OCI-M2 (cell line): ENCODE results near the gene ANO1.

Experiments
- DNase-seq: peaks from one replicate; lab custom pipeline; 2025; ENCODE audit not compliant: unreplicated experiment; lab: John Stamatoyannopoulos, UW

ANO1 gene

DNA sequence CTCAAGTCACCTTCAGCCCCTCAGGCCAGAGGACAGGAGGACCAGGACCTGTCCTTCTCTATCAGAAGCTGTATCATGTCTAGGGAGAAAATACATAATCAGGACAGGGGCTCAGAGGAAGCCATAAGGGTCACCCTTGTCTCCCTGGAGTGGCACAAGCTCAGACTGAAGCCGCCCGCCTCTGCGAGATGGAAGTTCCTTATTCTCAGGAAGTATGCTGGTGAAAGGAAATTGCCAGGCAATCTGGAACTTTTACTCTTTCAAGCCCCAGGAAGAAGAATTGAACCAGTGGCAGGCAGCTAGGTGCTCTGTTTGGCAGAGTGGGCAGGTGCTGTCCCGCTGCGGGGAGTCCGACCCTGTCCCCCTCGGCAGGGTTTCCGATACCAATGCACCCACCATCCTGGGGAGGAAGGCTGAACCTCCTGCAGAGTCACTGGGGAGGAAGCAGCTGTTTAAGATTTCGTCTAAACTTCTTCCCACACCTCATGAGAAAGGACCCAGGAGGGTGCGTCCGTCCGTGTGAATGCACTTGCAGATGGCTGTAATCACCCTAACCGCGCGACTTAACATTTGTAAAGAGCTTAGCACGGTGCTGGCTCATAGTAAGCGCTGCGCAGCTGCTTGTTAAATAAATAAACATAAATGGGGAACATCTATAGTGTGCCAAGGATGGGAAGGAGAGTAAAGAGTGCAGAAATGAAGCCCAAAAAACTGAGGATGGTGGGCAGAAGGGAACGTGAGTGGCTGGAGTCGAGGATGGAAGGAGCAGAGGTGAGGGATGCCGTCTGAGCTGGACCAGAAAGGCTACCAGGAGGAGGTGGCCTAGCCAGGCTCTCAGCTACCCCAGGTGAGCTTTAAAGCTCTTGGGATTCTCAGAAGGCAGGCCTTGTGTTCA is 5.0 kb upstream of the ANO1 start:
- DNase-seq: no peak

DNA sequence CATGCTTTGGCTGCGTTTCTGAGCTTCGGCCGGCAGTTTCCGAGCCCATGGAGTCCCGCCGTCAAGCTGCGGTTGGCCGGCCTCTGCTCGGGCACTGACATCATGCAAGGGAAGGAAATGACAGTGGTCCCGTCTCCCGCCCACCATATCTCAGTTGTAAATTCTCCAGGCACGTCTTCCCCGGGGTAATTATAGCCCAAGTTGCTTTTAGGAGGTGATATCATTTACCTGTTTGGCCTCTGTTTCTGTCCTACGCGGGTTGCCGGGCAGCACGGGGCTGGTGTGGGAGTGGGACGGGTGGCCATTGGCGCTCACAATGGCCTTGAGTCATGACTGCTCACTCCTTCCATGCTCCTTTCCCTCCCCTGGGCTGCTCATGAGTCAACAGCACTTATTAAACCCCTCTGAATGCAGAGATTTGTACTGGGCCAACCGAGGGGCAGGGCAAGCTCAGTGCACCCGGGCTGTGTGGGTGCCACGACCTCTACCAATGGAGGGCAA is 4.2 kb upstream of the ANO1 start:
- no peak for DNase-seq

DNA sequence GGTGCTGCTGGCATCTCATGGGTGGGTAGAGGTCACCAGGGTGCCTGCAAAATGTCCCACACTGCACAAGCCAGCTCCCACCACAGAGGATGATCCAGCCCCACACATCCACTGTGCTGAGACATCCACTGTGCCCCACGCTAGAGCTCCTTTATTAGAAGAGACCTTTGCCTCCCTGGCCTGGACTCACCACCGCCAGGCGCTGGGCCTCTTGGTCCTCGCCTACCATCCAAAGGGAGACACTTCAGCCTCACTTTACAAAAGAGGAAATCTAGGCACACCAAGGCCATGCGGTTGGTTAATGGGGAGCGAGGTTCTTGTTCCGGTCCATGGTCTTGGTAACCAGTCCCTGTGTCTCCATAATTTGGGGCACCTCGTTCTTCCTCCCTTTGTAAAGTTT is 3.4 kb upstream of the ANO1 start:
- DNase-seq: no peak

DNA sequence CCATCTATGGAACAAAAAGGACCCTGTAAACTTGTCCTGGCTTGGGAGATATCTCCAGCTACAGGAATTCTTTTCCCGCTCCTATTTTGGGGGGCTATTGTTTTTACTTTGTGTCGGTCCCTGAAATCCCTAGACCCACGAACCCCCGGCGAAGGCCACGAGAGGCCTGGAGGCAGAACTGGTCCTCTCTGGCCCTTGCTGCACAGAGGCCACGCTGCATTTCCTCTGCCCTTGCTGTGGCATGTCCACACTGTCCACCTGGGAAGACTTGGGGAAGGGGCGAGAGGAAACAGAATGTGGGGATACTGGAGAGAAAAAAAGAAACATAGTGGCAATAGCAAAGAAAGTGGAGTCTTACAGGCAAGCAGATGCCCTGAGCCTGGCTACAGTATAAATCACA is 2.3 kb upstream of the ANO1 start:
- DNase-seq: no peak

DNA sequence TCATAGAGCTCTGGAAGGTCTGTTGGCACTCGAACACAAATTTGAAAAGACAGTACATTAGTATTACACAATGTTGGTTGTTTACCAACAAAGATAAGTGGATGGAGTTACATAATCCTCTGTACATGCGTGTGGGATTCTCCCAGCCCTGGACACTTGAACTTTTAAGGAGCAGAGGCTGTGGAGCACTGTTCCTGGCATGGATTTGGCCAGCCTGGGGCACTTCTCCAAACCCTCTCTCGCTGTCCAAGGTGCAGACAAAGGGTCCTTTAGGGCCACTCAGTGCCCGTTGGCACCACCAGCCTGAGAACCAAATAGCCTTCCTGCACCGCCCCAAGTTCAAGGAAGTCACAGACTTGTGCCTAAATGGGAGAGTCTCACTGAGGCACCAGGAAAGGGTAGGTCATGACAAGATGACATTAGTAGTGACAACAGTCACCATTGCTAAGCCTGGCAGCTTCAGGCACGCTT is 1.6 kb upstream of the ANO1 start:
- no peak for DNase-seq

DNA sequence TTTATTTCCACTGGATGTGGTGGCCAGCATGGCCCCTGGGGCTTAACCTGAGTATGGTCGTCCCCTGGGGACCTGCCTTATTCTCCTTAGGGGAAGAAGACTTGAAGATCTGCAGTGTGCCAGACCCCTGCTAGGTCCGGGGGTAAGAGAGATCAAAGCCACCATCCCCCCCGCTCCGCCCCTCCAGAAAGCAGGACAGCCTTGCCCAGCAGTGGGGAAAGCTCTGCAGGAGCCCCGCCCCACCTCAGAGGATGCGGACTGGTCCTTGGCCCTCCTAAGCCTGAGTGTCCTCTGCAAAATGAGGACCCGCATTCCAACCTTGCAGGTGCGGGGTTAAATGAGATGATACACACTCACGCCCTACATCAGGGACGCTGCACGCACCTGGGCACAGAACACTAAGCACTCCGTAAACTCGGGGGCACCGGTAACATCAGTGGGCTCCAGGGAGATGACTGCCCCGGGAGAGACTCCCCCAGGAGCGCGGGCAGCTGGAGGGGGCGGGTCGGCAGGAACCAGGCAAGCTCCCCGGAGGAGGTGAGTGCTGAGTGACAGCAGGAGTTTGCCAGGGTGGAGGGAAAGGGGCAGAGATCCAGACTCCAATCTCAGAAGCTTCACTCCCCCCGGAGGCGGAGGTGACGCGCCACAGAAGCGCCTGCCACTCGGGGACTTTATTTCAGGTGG is 564 bp upstream of the ANO1 start:
- no peak for DNase-seq

DNA sequence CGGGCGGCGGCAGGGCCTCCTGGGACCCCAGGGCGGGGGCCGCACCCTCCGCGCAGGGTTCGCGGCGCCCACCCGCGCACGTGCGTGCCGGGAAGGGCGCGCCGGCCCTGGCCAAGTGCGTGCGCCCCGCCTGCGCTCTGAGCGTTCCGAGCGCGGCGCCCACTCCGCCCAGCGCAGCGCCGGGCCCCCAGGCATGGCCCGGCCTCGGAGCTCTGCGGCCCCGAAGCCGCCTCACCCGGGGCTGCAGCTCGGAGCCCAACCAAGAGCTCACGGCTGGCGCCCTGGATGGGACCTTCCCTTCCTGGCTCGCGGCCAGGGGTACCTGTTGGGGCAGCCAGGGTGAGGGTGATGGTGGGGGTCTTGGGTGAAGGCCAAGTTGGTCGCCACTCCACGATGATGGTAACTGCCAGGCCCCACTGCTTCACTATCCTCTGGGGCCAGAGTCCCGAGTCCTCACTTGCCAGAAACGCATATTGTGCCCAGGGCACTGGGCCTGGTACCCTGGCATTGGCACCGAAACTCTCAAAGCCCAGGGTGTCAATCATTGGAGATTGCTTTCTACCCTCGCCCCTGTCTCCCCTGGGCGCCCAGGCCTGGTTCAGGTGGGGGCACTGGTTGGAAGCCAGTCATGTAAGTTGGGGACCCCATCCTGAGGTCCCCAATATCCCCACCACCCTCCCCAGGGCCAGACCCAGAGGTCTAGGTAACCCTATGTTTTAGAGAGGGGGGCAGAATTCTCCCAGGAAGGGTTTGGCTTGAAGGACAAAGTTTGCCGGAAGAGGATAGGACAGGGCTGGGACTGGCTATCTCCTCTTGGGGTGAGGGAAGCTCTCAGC is 882 bp downstream of the ANO1 start:
- no peak for DNase-seq

DNA sequence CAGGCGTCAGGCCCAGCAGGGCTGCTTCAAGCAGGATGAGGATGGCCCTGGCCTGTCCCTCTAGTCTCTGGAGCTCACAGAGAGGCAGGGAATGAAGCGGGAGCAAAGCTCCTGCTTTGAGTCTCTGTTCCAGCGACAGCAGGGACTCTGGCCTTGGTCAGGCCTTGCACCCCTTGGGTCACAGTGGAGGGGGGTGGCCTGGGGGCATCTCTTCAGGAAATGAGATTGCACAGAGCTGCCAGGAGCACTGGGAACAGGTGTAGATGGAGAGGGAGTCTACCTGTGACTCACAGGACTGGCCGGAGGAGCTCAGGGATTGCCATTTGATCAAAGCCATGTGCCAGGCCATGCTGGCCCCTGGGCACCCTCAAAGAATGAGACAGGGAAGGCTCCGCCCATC is 1.6 kb downstream of the ANO1 start:
- DNase-seq: no peak

DNA sequence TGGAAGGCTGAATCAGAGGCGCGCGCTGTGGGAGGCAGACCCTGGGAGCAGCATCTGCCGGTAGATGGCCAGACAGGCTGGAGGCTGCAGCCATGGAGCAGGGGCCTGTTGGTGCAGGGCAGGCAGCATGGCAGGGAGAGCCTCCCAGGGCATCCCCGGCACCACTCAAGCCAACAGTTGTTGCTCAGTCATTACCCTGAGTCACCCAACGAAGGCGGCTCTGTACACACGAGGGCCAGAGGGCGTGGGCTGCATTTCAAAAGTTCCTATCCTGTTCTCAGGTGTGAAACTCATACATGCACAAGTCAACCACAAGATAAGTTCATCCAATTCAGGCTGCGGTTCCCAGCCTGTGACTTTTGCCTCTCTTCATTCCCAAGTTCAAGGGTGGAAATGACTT is 2.6 kb downstream of the ANO1 start:
- no peak for DNase-seq

DNA sequence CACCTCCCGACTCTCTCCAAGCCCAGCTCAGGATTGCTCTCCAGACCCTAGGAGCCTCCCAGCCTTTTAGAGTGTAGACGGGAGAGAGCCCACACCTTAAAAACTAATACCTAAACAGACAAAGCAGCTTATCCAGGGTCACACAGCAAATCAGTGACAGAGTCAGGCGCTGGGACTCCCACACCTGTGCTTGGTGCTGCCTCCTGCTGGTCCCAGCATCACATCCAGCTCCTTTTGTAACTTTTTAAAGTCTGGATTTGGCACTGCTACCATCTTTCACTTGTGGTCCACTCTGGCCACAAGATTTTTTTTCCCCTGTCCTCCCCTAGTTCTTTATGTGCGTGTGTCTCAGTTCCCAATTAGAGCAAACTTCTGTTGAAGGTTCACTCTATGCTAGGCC is 4.7 kb downstream of the ANO1 start:
- DNase-seq: no peak

DNA sequence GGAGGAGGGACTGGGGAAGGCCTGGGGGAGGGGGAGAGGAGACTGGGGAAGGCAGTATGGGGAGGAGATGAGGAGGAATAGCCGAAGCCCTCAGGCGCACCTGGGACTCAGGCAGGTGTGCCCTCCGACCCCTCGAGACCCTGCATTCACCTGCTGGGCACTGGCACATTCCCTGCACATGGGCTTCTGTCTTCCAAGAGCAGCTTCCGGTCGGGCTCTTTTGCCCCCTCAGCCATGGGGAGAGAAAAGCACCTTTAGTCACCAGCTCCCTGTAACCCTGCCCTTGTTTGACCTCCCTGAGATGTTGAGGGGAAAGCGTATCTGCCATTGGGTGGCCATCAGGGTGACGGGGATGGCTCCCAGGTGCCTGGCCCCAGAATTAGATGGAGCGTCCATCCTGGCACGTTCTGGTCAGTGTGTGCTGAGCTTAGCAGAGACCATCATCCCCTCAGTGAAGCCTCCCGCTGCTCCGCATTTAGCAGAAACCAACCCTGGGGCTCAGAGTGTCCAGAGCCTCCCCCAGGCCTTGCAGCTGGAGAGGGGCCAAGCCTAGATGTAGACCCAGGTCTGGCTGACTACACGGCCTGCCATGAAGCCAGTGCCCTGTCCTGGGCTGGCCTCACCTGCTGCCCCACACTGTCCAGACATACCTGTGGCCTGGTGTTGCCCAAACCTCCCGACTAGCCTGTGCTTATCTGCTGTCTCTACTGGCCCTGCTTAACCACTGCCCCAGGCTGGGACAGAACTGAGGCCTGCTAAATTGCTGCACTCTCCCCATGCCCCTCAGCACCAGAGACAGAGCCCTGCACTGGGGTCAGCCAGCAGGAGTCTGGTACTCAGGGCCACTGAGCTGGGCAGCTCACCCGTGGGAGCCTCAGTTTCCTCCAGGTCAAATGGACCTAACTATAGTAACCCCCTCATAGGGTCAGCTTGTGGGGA is 6.2 kb downstream of the ANO1 start:
- no peak for DNase-seq

DNA sequence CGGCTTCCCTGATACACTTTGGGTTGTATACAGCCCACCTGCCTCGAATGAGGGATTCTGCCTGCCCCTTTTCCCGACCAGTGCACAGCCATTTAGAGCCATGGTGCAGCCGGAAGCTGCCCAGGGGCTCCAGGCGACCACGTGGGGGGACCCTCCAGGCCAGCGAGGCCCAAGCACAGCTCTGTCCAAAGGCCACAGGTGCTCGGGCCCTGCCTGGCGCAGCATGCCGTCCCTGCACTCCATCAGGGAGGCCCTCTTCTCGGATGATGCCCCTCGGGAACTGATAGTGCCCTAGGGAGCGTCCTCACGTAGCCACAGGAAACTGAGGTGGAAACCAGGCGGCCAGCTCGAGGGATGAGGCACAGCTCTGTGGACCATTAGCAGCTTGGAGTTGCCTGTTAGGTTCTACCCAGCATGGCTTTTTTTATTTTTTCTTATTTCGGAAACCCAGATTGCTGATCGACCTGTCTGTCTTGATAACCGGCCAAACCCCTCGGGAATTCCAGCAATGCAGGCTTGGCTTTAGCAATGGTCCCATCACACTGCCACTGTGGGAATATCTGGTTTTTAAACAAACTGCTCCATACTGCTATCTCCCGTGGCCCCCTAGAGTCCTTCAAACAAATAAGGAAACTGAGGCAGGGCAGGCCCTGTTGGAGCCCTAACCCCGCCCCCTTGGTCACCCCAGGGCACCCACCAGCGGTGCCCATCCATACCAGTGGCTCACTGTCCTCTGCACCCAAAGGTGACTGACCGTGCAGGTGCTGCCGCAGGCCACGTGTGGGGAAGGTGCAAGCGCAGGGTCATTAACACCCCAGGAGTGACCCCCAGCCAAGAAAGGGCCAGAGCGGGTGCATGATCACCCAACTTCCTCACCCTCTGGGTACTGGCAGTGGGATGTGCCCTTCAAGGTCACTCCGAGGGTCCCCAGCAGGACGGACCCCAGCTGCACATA is 8.0 kb downstream of the ANO1 start:
- DNase-seq: no peak

DNA sequence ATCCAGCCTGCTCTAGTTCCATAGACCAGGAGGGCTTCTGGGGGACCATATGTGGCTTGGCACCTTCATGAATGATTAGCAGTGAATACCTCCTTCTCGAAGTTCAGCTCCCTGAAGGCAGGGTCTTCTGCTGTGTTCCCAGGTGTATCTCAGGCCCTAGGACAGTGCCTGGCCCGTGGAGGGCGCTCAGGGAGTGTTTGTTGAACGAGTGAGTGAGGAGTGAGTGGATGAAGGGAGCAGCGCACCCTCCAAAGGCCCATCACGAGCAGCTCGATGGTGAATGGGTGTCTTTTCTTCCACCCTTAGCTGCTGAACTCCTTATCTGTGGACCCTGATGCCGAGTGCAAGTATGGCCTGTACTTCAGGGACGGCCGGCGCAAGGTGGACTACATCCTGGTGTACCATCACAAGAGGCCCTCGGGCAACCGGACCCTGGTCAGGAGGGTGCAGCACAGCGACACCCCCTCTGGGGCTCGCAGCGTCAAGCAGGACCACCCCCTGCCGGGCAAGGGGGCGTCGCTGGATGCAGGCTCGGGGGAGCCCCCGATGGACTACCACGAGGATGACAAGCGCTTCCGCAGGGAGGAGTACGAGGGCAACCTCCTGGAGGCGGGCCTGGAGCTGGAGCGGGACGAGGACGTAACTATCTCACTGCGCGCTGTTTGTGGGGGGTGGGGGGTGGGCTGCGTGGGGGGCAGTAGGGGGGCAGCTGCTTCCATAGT is 9.5 kb downstream of the ANO1 start:
- DNase-seq: no peak

DNA sequence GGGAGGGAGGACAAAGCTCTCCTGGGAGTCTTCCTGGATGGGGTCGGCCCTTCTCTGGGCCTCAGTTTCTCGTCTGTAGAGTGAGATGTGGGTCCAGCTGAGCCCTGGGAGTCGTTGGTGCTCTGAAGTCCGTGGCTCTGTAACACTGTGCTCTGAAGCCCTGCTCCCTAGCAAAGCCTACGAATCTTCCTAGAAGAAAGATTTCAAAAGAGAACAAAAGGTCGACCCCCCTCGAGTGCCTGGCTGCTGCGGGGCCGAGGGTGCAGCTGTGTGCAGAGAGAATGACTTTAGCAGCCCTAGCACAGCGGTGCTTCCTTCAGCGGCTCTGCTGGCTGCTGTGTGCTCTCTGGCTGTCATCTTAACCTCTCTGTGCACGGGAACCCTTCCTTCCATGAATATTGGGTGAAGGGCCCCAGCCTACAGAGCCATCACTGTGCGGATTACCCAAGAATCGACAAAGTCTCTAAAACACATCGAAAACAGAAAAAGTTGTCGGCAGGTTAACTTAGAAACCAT is 10.7 kb downstream of the ANO1 start:
- no peak for DNase-seq

DNA sequence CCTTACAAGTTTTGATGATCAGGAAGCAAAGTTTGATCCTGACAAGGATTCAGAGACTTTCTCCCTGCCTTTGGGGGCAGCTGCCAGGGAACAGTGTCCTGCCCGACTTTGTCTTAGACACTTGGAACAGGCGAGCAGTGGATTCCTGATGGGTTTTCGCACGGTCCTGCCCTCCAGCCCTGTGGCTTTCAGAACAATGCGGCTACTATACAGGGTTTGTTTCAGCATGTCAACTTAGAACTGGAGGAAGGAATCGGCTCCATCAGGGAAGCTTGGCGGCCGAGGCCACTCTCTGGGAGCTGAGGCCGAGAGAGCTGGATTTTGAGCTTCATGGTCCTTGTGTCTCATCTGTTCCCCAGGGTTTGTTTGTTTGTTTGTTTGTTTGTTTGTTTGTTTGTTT is 11.5 kb downstream of the ANO1 start:
- DNase-seq: no peak

DNA sequence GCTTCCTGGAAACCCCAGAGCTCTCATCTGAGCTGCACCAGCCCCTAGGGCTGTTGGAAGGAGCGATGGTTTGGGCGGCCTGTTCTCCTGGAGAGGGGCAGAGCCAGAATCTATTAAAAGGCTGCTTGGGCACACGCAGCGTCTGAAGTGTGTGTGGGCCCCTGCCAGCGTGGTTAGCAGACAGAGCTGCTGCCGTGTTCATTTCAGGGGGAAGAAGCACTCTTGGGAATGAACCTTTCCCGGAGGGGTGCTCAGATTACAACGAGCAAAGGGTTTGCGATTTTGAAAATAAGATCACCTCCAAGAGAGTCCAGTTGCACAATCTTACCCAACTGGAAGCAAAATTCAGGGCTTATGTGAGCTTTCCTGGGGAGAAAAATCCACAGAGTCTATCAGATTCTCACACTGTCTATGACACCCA is 12.9 kb downstream of the ANO1 start:
- DNase-seq: no peak

DNA sequence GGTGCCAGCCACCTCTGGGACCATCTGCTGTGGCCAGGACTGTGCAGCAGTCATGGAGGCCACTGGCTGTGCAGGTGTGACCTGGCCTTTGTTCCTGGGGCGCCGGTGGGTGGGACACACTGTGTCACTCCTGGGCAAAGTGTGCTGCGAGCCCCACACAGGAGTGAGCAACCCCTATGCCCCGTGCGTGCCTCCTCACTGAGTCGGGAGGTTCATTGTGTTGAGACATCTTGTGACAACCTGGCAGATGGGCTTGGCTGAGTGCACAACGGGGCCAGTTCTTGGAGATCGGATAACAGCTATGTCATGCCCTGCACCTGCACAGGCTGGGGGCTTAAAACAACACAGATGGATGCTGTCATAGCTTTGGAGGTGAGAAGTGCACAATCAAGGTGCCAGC is 13.5 kb downstream of the ANO1 start:
- DNase-seq: no peak
